HG02970 (cell line): ENCODE measurements around the gene RDM1.

Source experiments
- ATAC-seq: cut with Tn5 transposase; IDR thresholded peaks from one replicate; pipeline ENCODE4 v1.9.1; 2021; ENCODE audit warnings: mild to moderate bottlenecking, moderate library complexity, moderate number of reproducible peaks; ENCODE audit not compliant: unreplicated experiment, low FRiP score

RDM1 gene

GRCh38 chr17:35934760-35935159, 4.2 kb upstream of the RDM1 start:
- ATAC-seq: no peak

DNA sequence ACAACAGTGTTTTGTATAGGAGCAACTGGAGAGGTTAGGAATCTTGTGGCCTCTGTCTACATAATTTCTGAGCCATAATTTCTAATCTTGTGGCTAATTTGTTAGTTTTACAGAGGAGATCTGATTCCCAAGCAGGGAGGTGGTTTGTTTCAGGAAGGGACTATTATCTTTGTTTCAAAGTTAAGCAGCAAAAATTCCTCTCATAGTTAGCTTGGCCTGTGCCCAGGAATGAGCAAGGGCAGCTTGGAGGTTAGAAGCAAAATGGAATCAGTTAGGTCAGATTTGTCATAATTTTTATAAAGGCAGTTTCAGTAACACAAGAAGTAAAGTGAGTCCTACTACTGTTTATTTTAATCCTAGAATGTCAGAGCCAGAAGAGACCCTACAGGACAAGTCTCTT, 2.0 kb upstream of the RDM1 start:
- no peak for ATAC-seq

DNA sequence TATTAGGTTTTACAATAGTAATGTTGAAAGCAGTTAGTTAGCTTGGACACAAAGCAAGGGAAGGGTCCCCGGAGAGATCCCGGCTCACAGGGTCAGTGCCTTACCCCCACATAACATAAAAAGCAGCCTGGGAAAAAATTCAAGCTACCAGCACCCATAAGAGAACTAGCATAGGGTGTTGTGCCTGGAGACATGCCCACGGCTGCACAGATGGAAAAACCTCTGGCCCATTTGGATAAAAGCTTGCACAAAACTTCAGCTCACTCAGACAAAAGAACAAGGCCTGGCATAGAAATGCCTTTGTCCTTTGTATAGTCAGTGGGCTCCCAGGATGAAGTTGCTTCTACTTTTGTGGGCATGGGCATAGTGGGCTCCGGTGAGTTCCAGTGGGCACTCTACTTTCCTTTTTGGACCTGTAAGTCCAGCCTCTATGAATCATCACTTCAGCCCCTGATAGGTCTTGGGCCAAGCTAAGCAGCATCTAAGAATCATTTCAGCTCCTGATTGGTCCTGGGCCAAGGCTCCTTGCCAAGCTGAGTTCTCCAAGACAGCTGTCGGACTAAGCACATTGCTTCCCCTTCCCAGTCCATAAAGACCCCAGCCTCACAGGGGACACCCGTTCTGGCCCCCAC, 1.3 kb upstream of the RDM1 start:
- no peak for ATAC-seq

- no peak for ATAC-seq
Measured at GRCh38 chr17:35927714-35928113, 2.9 kb downstream of the RDM1 start.

DNA sequence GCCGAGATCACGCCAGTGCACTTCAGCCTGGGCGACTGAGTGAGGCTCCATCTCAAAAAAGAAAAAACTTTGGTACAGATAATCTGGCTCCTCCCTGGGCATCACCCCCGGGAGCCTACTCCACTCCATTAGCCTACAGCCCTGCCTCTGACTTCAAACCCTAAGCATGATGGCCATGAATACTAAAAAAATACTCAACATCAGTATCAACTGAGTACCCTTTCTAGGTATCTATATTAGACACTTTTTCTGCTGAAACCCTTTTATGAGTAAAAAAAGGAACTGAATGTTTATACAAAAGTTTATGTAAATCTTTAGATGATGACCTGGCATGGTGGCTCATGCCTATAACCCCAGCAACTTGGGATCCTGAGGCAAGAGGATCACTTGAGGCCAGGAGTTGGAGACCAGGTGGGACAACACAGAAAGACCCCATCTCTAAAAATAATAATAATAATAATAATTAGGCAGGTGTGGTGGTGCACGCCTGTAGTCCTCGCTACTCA, 6.9 kb downstream of the RDM1 start:
- ATAC-seq: no peak

- no peak for ATAC-seq
Measured at GRCh38 chr17:35920229-35920628, 10.3 kb downstream of the RDM1 start.

GRCh38 chr17:35918665-35919064, 11.9 kb downstream of the RDM1 start:
- ATAC-seq: no peak

DNA sequence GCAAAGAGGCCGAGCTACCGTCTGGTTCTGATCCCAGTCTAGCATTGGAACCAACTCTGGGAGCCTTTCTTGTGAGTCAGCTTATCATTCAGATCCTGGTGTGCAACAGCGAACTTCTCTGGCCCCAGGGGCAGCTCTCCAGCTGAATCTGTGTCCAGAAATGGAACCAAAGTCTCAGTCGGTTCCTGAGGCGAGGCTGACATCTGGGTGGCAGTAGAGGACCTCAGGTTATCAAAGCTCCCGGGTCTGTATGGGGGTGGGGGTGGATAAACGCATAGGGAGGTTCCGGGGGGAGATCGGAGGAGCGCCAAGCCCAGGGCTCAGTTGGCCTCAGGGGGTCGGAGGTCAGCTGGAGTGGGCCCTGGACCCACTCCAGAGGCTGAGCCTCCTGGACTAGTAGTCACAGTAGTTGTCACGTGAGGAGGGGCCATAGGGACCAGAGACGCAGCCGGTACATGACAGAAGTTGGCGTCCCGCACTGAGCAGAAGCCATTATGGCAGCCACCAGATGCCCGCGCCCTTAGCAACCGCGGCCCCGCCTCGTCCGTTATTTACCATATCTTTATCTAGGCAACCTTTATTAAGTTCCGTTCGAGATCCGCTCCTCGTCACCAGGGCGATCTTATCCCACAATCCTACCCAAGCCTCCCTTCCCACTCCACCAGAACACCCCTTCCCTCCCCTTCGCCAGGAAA, 12.9 kb downstream of the RDM1 start:
- ATAC-seq: no peak

- no peak for ATAC-seq
Measured at GRCh38 chr17:35915153-35915964, 15.2 kb downstream of the RDM1 start.

- no peak for ATAC-seq
Measured at GRCh38 chr17:35914354-35914753, 16.2 kb downstream of the RDM1 start.

DNA sequence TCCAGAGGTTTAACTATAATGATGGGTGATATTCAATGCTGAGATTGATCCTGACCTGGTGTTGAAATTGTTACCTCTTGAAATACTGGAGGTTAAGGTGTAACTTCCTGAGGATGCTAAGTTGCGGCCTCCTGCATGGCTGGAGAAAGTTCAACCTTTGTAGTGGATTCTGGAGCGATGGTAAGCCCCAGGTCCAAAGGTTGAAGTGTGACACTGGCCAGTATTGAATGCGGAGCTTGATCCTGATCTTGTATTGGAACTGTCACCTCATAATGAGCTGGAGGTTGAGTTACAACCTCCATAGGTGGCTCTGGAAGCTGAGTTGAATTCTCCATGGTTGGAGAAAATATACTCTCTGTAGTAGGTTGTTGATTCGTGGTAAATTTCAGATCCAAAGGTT, 17.0 kb downstream of the RDM1 start:
- no peak for ATAC-seq

- no peak for ATAC-seq
Measured at GRCh38 chr17:35912942-35913341, 17.6 kb downstream of the RDM1 start.

DNA sequence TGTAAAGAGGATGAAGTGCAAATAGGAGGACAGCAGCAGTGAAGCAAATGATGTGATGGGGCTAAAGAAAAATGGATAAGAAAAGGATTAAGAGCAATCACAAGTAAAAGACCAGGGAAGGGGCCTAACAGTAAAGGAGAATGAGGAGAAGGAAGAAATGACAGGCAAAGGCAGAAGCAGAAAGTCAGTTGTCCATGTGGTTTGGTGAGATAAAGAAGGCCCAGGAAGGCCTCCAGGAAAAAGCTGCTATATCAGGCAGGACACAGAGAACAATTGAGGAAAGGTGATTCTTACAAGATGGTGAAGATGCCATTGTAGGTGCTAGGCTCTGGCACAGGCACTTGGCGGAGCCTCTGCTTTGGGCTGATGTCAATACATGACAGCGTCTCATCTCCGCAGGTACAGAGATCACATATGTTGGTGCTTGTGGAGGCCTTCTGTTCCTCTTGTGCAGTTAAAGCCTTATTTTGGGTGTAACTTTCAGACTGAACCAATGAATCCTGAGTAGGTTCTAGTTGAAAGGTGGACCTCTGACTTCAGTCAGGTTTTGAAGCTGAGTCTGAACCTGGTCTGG, 18.1 kb downstream of the RDM1 start:
- ATAC-seq: no peak

DNA sequence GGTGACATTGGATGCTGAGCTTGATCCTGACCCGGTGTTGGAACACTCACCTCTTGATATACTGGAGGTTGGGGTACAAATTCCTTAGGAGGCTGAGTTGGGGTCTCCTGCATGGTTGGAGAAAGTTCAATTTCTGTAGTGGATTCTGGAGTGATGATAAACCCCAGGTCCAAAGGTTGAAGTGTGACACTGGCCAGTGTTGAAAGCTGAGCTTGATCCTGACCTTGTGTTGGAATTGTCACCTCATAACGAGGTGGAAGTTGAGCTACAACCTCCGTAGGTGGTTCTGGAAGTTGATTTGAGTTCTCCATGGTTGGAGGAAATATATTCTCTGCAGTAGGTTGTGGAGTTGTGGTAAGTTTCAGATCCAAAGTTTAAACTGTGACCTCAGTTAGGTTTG, 21.2 kb downstream of the RDM1 start:
- ATAC-seq: no peak

- no peak for ATAC-seq
Measured at GRCh38 chr17:35907691-35908090, 22.9 kb downstream of the RDM1 start.

DNA sequence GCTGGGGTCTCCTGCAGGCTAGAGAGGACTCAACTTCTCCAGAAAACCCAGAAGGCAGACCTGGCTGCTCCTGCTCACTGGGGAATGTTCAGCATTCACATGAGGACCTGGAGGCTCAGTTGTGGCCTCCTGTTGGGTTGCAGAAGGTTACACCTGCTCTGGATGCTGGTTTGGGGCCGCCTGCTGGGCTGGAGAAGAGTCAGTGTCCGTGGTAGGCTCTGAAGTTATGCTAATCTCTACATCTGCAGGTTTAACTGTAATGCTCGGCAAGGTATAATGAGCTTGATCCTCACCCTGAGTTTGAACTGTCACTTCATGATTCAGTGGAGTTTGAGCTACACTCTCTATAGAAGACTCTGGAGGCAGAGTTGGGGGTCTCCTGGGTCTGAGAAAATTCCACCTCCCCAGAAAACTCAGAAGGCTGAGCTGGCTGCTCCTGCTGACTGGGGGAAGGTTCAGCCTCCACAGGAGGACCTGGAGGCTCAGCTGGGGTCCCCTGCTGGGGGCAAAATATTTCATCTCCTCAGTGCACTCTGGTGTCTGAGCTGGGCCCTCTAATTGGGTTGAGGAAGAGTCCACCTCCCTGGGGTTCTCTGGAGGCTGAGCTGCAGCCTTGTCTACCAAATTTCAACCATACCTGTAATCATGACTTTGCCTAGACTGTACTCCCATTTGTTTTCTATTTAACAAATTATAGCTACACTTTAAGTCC, 23.5 kb downstream of the RDM1 start:
- no peak for ATAC-seq

DNA sequence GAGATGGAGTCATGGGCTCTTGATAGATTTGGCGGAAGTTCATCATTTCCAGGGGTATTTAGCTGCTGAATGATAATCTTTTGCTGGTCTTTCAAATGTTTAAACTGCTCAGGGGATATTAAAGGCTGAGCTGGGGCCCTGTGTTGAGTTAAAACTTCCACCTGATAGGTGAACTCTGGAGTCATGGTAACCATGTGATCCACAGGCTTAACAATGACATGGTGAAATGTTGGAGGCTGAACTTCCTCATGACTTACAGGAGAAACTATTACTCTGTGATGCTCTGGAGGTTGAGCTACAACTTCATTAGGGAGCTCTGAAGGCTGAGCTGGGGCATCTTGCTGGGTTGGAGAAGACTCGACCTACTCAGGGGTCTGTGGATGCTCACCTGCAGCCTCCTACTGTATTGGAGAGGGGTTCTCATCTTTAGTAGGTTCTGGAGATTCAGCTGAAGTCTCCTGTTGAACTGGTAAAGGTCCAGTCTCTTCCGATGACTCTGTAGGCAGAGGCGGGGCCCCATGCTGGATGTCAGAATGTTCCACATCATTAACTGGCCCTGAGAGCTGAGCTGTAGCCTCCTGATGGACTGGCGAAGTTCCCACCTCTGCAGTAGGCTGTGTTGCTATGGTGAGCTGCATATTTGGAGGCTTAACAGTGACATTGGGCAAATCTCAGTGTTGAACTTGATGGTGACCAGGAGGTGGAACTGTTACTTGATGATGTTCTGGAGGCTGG, 24.2 kb downstream of the RDM1 start:
- no peak for ATAC-seq

- ATAC-seq: no peak
Measured at GRCh38 chr17:35903451-35903850, 27.1 kb downstream of the RDM1 start.

DNA sequence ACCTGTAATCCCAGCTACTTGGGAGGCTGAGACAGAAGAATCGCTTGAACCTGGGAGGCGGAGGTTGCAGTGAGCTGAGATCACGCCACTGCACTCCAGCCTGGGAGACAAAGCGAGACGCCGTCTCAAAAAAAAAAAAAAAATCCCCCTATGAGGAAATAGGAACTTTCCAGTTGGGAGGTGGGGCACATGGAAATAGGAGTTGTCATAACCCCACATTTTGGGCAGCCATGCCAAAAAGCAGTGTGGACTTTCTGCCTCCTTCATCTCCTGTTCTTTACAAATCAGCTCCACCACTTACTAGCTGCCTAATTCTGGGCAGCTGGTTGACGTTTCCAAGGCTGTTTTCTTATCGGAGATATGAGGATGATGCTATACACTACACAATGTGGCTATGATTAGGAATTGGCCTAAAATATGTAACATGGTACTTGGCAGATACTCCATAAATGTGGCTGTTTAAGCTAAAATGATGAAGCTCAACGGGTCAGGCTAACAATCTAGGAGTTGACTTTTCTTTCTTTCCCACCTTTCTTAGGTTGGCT, 28.9 kb downstream of the RDM1 start:
- ATAC-seq: no peak
